ENCODE data around the gene GLYAT.

GRCh38 chr11:58731819-58732218 lies at the start of gene GLYAT:
- no peak for TF ChIP-seq CTCF (conservative IDR thresholded peaks at IDR 0.05; ENCODE audit: low read length)
- TF ChIP-seq EZH2phosphoT487 (IDR thresholded peaks at IDR 0.05; ENCODE audit: borderline replicate concordance) = no peak
